Activated naive CD4-positive, alpha-beta T cell treated with anti-CD3 and anti-CD28 coated beads, Interleukin-2, amount 50 U/mL, for 24 hours (primary cell): Measurements from ENCODE around the gene NLRP1.

Experiments used
- H3K27ac Mint-ChIP-seq: one replicate; pipeline ENCODE4 v1.8.0; 2021; ENCODE audit warnings: mild to moderate bottlenecking, mixed read lengths
- H3K27me3 Mint-ChIP-seq: one replicate; pipeline ENCODE4 v1.8.0; 2021; ENCODE audit warnings: mixed read lengths
- H3K36me3 Mint-ChIP-seq: one replicate; pipeline ENCODE4 v1.8.0; 2021; ENCODE audit warnings: mixed read lengths
- H3K4me1 Mint-ChIP-seq: one replicate; pipeline ENCODE4 v1.8.0; 2021; ENCODE audit warnings: mixed read lengths
- H3K4me3 Mint-ChIP-seq: one replicate; pipeline ENCODE4 v1.8.0; 2021; ENCODE audit warnings: mild to moderate bottlenecking, mixed read lengths
- H3K9me3 Mint-ChIP-seq: one replicate; pipeline ENCODE4 v1.8.0; 2021; ENCODE audit warnings: mixed read lengths

Gene NLRP1

GRCh38 chr17:5523249-5523648 is 61.1 kb downstream of the NLRP1 start:
- Mint-ChIP-seq H3K4me3 (no peak overlapping the region), H3K4me1 (peaks cover 6% of the 10 kb centered on the region), H3K36me3 (peaks cover 4% of the 10 kb centered on the region), H3K27me3 (no peaks in the 10 kb centered on the region), H3K27ac (no peak overlapping the region), H3K9me3 (no peaks in the 10 kb centered on the region)

GRCh38 chr17:5522476-5522875 is 61.8 kb downstream of the NLRP1 start:
- no peak overlapping the region for H3K27ac Mint-ChIP-seq
- peaks cover 9% of the 10 kb centered on the region for H3K36me3 Mint-ChIP-seq
- no peak overlapping the region for H3K4me3 Mint-ChIP-seq
- peaks cover 6% of the 10 kb centered on the region for H3K4me1 Mint-ChIP-seq
- H3K9me3 Mint-ChIP-seq: no peaks in the 10 kb centered on the region
- H3K27me3 Mint-ChIP-seq: no peaks in the 10 kb centered on the region

- peak overlapping the region; percentile 55 for H3K27ac Mint-ChIP-seq
- peaks cover 33% of the 10 kb centered on the region for H3K4me1 Mint-ChIP-seq
- H3K9me3 Mint-ChIP-seq: no peaks in the 10 kb centered on the region
- H3K4me3 Mint-ChIP-seq: no peak overlapping the region
- H3K27me3 Mint-ChIP-seq: no peaks in the 10 kb centered on the region
- H3K36me3 Mint-ChIP-seq: peaks cover 34% of the 10 kb centered on the region
Measured at GRCh38 chr17:5516060-5516792, 68.1 kb downstream of the NLRP1 start.

- H3K4me3 Mint-ChIP-seq: no peak overlapping the region
Measured at GRCh38 chr17:5514976-5515375, 69.3 kb downstream of the NLRP1 start.

GRCh38 chr17:5513628-5514027 is 70.7 kb downstream of the NLRP1 start:
- peaks cover 33% of the 10 kb centered on the region for H3K4me1 Mint-ChIP-seq
- H3K9me3 Mint-ChIP-seq: no peaks in the 10 kb centered on the region
- H3K27ac Mint-ChIP-seq: no peak overlapping the region
- no peak overlapping the region for H3K4me3 Mint-ChIP-seq
- H3K27me3 Mint-ChIP-seq: no peaks in the 10 kb centered on the region
- H3K36me3 Mint-ChIP-seq: peaks cover 34% of the 10 kb centered on the region

More at GRCh38 chr17:5514976-5515375, 69.3 kb downstream of the NLRP1 start:
- Mint-ChIP-seq H3K27ac (no peak overlapping the region), H3K27me3 (no peaks in the 10 kb centered on the region), H3K9me3 (no peaks in the 10 kb centered on the region), H3K4me1 (peaks cover 33% of the 10 kb centered on the region), H3K36me3 (peaks cover 34% of the 10 kb centered on the region)

GRCh38 chr17:5511401-5512225 is 72.7 kb downstream of the NLRP1 start:
- H3K27ac Mint-ChIP-seq: peak overlapping the region; percentile 24
- H3K4me3 Mint-ChIP-seq: no peak overlapping the region
- peaks cover 33% of the 10 kb centered on the region for H3K4me1 Mint-ChIP-seq
- H3K27me3 Mint-ChIP-seq: no peaks in the 10 kb centered on the region
- peaks cover 32% of the 10 kb centered on the region for H3K36me3 Mint-ChIP-seq
- H3K9me3 Mint-ChIP-seq: no peaks in the 10 kb centered on the region

GRCh38 chr17:5510771-5511170 is 73.5 kb downstream of the NLRP1 start:
- H3K27ac Mint-ChIP-seq: no peak overlapping the region
- no peaks in the 10 kb centered on the region for H3K9me3 Mint-ChIP-seq
- no peaks in the 10 kb centered on the region for H3K27me3 Mint-ChIP-seq
- H3K4me1 Mint-ChIP-seq: peaks cover 33% of the 10 kb centered on the region
- H3K36me3 Mint-ChIP-seq: peaks cover 27% of the 10 kb centered on the region
- H3K4me3 Mint-ChIP-seq: no peak overlapping the region

GRCh38 chr17:5509482-5509881 is 74.8 kb downstream of the NLRP1 start:
- no peaks in the 10 kb centered on the region for H3K27me3 Mint-ChIP-seq
- peaks cover 19% of the 10 kb centered on the region for H3K36me3 Mint-ChIP-seq
- no peaks in the 10 kb centered on the region for H3K9me3 Mint-ChIP-seq
- H3K4me3 Mint-ChIP-seq: no peak overlapping the region
- H3K4me1 Mint-ChIP-seq: peaks cover 29% of the 10 kb centered on the region
- peak overlapping the region; percentile 41 for H3K27ac Mint-ChIP-seq

GRCh38 chr17:5508810-5509209 is 75.5 kb downstream of the NLRP1 start:
- H3K4me1 Mint-ChIP-seq: peaks cover 23% of the 10 kb centered on the region
- no peaks in the 10 kb centered on the region for H3K9me3 Mint-ChIP-seq
- peaks cover 16% of the 10 kb centered on the region for H3K36me3 Mint-ChIP-seq
- no peak overlapping the region for H3K4me3 Mint-ChIP-seq
- H3K27me3 Mint-ChIP-seq: no peaks in the 10 kb centered on the region
- H3K27ac Mint-ChIP-seq: peak overlapping the region; percentile 18

- H3K36me3 Mint-ChIP-seq: peaks cover 10% of the 10 kb centered on the region
- peaks cover 4% of the 10 kb centered on the region for H3K4me1 Mint-ChIP-seq
- no peaks in the 10 kb centered on the region for H3K27me3 Mint-ChIP-seq
- H3K4me3 Mint-ChIP-seq: no peak overlapping the region
- H3K27ac Mint-ChIP-seq: no peak overlapping the region
- no peaks in the 10 kb centered on the region for H3K9me3 Mint-ChIP-seq
Measured at GRCh38 chr17:5506307-5506706, 78.0 kb downstream of the NLRP1 start.

- peaks cover 7% of the 10 kb centered on the region for H3K36me3 Mint-ChIP-seq
- no peaks in the 10 kb centered on the region for H3K27me3 Mint-ChIP-seq
- peak overlapping the region; percentile 12 for H3K27ac Mint-ChIP-seq
- H3K4me3 Mint-ChIP-seq: no peak overlapping the region
- H3K9me3 Mint-ChIP-seq: no peaks in the 10 kb centered on the region
- peaks cover 20% of the 10 kb centered on the region for H3K4me1 Mint-ChIP-seq
Measured at GRCh38 chr17:5502552-5502951, 81.8 kb downstream of the NLRP1 start.

GRCh38 chr17:5501685-5502084 is 82.6 kb downstream of the NLRP1 start:
- H3K9me3 Mint-ChIP-seq: no peaks in the 10 kb centered on the region
- H3K36me3 Mint-ChIP-seq: peaks cover 5% of the 10 kb centered on the region
- H3K4me3 Mint-ChIP-seq: peak overlapping the region; percentile 98
- no peaks in the 10 kb centered on the region for H3K27me3 Mint-ChIP-seq
- H3K27ac Mint-ChIP-seq: no peak overlapping the region
- peaks cover 20% of the 10 kb centered on the region for H3K4me1 Mint-ChIP-seq

- H3K9me3 Mint-ChIP-seq: no peaks in the 10 kb centered on the region
- peaks cover 5% of the 10 kb centered on the region for H3K36me3 Mint-ChIP-seq
- H3K4me3 Mint-ChIP-seq: peak overlapping the region; percentile 98
- H3K27ac Mint-ChIP-seq: peak overlapping the region; percentile 91
- no peaks in the 10 kb centered on the region for H3K27me3 Mint-ChIP-seq
- peaks cover 20% of the 10 kb centered on the region for H3K4me1 Mint-ChIP-seq
Measured at GRCh38 chr17:5500589-5501391, 83.5 kb downstream of the NLRP1 start.

- Mint-ChIP-seq H3K27ac (peak overlapping the region; percentile 91), H3K36me3 (peaks cover 5% of the 10 kb centered on the region), H3K4me1 (peaks cover 20% of the 10 kb centered on the region), H3K9me3 (no peaks in the 10 kb centered on the region), H3K4me3 (peak overlapping the region; percentile 98), H3K27me3 (no peaks in the 10 kb centered on the region)
Measured at GRCh38 chr17:5500247-5500588, 84.1 kb downstream of the NLRP1 start.

- H3K36me3 Mint-ChIP-seq: peaks cover 5% of the 10 kb centered on the region
- peaks cover 20% of the 10 kb centered on the region for H3K4me1 Mint-ChIP-seq
- H3K27me3 Mint-ChIP-seq: no peaks in the 10 kb centered on the region
- H3K9me3 Mint-ChIP-seq: no peaks in the 10 kb centered on the region
- no peak overlapping the region for H3K27ac Mint-ChIP-seq
- peak overlapping the region; percentile 98 for H3K4me3 Mint-ChIP-seq
Measured at GRCh38 chr17:5499476-5500231, 84.7 kb downstream of the NLRP1 start.
